GM12878 (cell line): ENCODE measurements around the gene SERINC5. TPM values are rescaled to one million over a fixed set of nuclear protein-coding genes. Genes with fewer than 3 reads are reported as not detected.

ENCODE experiments used
- ASH2L ChIP-seq: fragments of 300-600, 200-600 bp; sonication (generic); IDR thresholded peaks from 2 replicates; pipeline ENCODE4 v1.6.1; 2017; ENCODE audit warnings: low read depth, mild to moderate bottlenecking, borderline replicate concordance
- BHLHE40 ChIP-seq, 2 experiments: fragments of 450-650 bp in 1 of 2; IDR thresholded peaks; 2 replicates each; pipeline ENCODE4 v1.6.1; 2011 to 2017; ENCODE audit warnings: low read depth in 2 of 2, borderline replicate concordance in 1 of 2, improper control_type of control experiment in 1 of 2, low read length in 1 of 2, mild to moderate bottlenecking in 1 of 2
- CBFB ChIP-seq: IDR thresholded peaks from 2 replicates; pipeline ENCODE4 v1.6.1; 2016; ENCODE audit warnings: antibody characterized with exemption, low read depth
- E2F4 ChIP-seq: IDR thresholded peaks from 2 replicates; pipeline ENCODE4 v1.6.1; 2012; ENCODE audit warnings: low read depth, low read length, improper control_type of control experiment
- EGR1 ChIP-seq, 2 experiments: IDR thresholded peaks; 1 replicate in 1 of 2; 2 replicates in 1 of 2; pipeline ENCODE4 v1.6.1; 2011 to 2012; ENCODE audit warnings: low read depth in 2 of 2, low read length in 2 of 2, borderline replicate concordance in 1 of 2, mild to moderate bottlenecking in 1 of 2, moderate library complexity in 1 of 2
- FOS ChIP-seq: IDR thresholded peaks from 3 replicates; pipeline ENCODE4 v1.6.1; 2011; ENCODE audit warnings: borderline replicate concordance; ENCODE audit not compliant: insufficient read length; ENCODE audit errors: extremely low read depth
- HDAC2 ChIP-seq: fragments of 200-600 bp; sonication (generic); IDR thresholded peaks from 2 replicates; pipeline ENCODE4 v1.6.1; 2017
- LARP7 ChIP-seq: fragments of 450-650 bp; IDR thresholded peaks from 2 replicates; pipeline ENCODE4 v1.6.1; 2017; ENCODE audit warnings: mild to moderate bottlenecking
- SREBF2 ChIP-seq: IDR thresholded peaks from 2 replicates; pipeline ENCODE4 v1.6.1; 2012; ENCODE audit warnings: mild to moderate bottlenecking, low read length
- STAT3 ChIP-seq: IDR thresholded peaks from 2 replicates; pipeline ENCODE4 v1.6.1; 2011; ENCODE audit warnings: low read depth, low read length, improper control_type of control experiment
- TBL1XR1 ChIP-seq: IDR thresholded peaks from 2 replicates; pipeline ENCODE4 v1.6.1; 2012; ENCODE audit warnings: low read depth, low read length, improper control_type of control experiment
- YBX1 ChIP-seq: fragments of 450-650 bp; IDR thresholded peaks from 2 replicates; pipeline ENCODE4 v1.6.1; 2016; ENCODE audit warnings: antibody characterized with exemption
- ZBTB33 ChIP-seq: fragments of 450-650 bp; IDR thresholded peaks from 2 replicates; pipeline ENCODE4 v1.6.1; 2017; ENCODE audit warnings: mild to moderate bottlenecking
- ZNF217 ChIP-seq: fragments of 450-650 bp; IDR thresholded peaks from 2 replicates; pipeline ENCODE4 v1.6.1; 2017; ENCODE audit warnings: antibody characterized with exemption, mild to moderate bottlenecking
- ZNF622 ChIP-seq: fragments of 450-650 bp; IDR thresholded peaks from 2 replicates; pipeline ENCODE4 v1.6.1; 2017; ENCODE audit warnings: mild to moderate bottlenecking, inconsistent platforms
- ZSCAN29 ChIP-seq: fragments of 450-650 bp; IDR thresholded peaks from 2 replicates; pipeline ENCODE4 v1.6.1; 2017; ENCODE audit warnings: mild to moderate bottlenecking, moderate library complexity
- polyA plus RNA-seq, 11 experiments: library from polyadenylated mRNA; depleted of rRNA in 4 of 11; unstranded in 6 of 11; stranded (reverse) in 5 of 11; fragments of >200 nt; fragmentation: Nextera tagmentation in 4 of 11; fragmentation: Illumina TruSeq in 1 of 11; extraction: Ambion mirVana in 4 of 11; extraction: Trizol in 1 of 11; gene quantifications; 1 replicate in 1 of 11; 2 replicates in 10 of 11; pipeline versions ENCODE4 v1.2.1 to v1.2.3, GENCODE V29; 2011 to 2016; ENCODE audit warnings: inconsistent platforms in 2 of 11, missing spikeins in 2 of 11, low read depth in 1 of 11
- total RNA-seq, 4 experiments: library from RNA; depleted of rRNA in 3 of 4; stranded (reverse); fragments of >200 nt in 3 of 4; fragmentation: Illumina TruSeq in 1 of 4; extraction: Trizol in 1 of 4; gene quantifications; 2 replicates each; pipeline versions ENCODE4 v1.2.1 to v1.2.3, GENCODE V29; 2013 to 2021
- TF ChIP-seq, protein P1 (sequence below): fragments of 450-650 bp; IDR thresholded peaks from 2 replicates; pipeline ENCODE4 v1.6.1; 2016; ENCODE audit warnings: mild to moderate bottlenecking
- TF ChIP-seq, protein P2 (sequence below): fragments of 450-650 bp; IDR thresholded peaks from 2 replicates; pipeline ENCODE4 v1.6.1; 2018; ENCODE audit warnings: mild to moderate bottlenecking, low read depth, moderate library complexity; ENCODE audit not compliant: partially characterized antibody
- TF ChIP-seq, protein P3 (sequence below): fragments of 450-650 bp; conservative IDR thresholded peaks from 2 replicates; pipeline ENCODE4 v1.6.1; 2017; ENCODE audit warnings: mild to moderate bottlenecking, moderate library complexity
- TF ChIP-seq, protein P4 (sequence below): IDR thresholded peaks from 2 replicates; pipeline ENCODE4 v1.6.1; 2011; ENCODE audit warnings: mild to moderate bottlenecking, low read depth, low read length, moderate library complexity; ENCODE audit not compliant: insufficient replicate concordance

Gene SERINC5
- total and polyA plus RNA-seq, 10 of the 15 experiments (the other 5 are each of a cell fraction or from before 2014, with no cell fraction given), result 0.66 to 7.0 (median 2.8) TPM

- TF ChIP-seq ZSCAN29 (peak; percentile 86), HDAC2 (no peak), FOS (no peak), EGR1 (IDR thresholded peaks at IDR 0.05; ENCODE audit: borderline replicate concordance in 1 of 2, low read depth in 2 of 2, low read length in 2 of 2) (no peak), STAT3 (peak; percentile 97; the same call in 1 of the 2 replicates), LARP7 (no peak), BHLHE40 (IDR thresholded peaks at IDR 0.05; ENCODE audit: borderline replicate concordance in 1 of 2, low read depth in 2 of 2, low read length in 1 of 2) (peak; percentile 68 to 72), YBX1 (no peak), ASH2L (no peak), ZBTB33 (no peak), ZNF622 (no peak), SREBF2 (no peak), ZNF217 (peak; percentile 91; the same call in 1 of the 2 replicates), TBL1XR1 (no peak; the same call in 1 of the 2 replicates), CBFB (peak; percentile 84; the same call in 1 of the 2 replicates), E2F4 (no peak)
- TF ChIP-seq, protein P1, sequence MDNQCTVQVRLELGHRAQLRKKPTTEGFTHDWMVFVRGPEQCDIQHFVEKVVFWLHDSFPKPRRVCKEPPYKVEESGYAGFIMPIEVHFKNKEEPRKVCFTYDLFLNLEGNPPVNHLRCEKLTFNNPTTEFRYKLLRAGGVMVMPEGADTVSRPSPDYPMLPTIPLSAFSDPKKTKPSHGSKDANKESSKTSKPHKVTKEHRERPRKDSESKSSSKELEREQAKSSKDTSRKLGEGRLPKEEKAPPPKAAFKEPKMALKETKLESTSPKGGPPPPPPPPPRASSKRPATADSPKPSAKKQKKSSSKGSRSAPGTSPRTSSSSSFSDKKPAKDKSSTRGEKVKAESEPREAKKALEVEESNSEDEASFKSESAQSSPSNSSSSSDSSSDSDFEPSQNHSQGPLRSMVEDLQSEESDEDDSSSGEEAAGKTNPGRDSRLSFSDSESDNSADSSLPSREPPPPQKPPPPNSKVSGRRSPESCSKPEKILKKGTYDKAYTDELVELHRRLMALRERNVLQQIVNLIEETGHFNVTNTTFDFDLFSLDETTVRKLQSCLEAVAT, result peak; percentile 92
- TF ChIP-seq, protein P2, sequence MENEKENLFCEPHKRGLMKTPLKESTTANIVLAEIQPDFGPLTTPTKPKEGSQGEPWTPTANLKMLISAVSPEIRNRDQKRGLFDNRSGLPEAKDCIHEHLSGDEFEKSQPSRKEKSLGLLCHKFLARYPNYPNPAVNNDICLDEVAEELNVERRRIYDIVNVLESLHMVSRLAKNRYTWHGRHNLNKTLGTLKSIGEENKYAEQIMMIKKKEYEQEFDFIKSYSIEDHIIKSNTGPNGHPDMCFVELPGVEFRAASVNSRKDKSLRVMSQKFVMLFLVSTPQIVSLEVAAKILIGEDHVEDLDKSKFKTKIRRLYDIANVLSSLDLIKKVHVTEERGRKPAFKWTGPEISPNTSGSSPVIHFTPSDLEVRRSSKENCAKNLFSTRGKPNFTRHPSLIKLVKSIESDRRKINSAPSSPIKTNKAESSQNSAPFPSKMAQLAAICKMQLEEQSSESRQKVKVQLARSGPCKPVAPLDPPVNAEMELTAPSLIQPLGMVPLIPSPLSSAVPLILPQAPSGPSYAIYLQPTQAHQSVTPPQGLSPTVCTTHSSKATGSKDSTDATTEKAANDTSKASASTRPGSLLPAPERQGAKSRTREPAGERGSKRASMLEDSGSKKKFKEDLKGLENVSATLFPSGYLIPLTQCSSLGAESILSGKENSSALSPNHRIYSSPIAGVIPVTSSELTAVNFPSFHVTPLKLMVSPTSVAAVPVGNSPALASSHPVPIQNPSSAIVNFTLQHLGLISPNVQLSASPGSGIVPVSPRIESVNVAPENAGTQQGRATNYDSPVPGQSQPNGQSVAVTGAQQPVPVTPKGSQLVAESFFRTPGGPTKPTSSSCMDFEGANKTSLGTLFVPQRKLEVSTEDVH, result peak; percentile 67
- TF ChIP-seq, protein P3, sequence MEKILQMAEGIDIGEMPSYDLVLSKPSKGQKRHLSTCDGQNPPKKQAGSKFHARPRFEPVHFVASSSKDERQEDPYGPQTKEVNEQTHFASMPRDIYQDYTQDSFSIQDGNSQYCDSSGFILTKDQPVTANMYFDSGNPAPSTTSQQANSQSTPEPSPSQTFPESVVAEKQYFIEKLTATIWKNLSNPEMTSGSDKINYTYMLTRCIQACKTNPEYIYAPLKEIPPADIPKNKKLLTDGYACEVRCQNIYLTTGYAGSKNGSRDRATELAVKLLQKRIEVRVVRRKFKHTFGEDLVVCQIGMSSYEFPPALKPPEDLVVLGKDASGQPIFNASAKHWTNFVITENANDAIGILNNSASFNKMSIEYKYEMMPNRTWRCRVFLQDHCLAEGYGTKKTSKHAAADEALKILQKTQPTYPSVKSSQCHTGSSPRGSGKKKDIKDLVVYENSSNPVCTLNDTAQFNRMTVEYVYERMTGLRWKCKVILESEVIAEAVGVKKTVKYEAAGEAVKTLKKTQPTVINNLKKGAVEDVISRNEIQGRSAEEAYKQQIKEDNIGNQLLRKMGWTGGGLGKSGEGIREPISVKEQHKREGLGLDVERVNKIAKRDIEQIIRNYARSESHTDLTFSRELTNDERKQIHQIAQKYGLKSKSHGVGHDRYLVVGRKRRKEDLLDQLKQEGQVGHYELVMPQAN, result peak; percentile 48; the same call in 1 of the 2 replicates
- TF ChIP-seq, protein P4, sequence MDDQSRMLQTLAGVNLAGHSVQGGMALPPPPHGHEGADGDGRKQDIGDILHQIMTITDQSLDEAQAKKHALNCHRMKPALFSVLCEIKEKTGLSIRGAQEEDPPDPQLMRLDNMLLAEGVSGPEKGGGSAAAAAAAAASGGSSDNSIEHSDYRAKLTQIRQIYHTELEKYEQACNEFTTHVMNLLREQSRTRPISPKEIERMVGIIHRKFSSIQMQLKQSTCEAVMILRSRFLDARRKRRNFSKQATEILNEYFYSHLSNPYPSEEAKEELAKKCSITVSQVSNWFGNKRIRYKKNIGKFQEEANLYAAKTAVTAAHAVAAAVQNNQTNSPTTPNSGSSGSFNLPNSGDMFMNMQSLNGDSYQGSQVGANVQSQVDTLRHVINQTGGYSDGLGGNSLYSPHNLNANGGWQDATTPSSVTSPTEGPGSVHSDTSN, result peak; percentile 73
Observed at GRCh38 chr5:80125962-80126480, 129.8 kb downstream of the SERINC5 start (continued).
